Activated gamma-delta T cell treated with Interleukin-2 at 50 U/mL for 16 hours (primary cell): ENCODE results near the gene TSPAN15.
"Not testable (repeated sequence)": the region's sequence is repeated elsewhere in the genome, so short reads cannot be mapped to it uniquely, and the experiment has no call there.

Experiments
- DNase-seq: peaks from one replicate; pipeline ENCODE4 v3.0.0-alpha.2; 2020

Gene TSPAN15

DNA sequence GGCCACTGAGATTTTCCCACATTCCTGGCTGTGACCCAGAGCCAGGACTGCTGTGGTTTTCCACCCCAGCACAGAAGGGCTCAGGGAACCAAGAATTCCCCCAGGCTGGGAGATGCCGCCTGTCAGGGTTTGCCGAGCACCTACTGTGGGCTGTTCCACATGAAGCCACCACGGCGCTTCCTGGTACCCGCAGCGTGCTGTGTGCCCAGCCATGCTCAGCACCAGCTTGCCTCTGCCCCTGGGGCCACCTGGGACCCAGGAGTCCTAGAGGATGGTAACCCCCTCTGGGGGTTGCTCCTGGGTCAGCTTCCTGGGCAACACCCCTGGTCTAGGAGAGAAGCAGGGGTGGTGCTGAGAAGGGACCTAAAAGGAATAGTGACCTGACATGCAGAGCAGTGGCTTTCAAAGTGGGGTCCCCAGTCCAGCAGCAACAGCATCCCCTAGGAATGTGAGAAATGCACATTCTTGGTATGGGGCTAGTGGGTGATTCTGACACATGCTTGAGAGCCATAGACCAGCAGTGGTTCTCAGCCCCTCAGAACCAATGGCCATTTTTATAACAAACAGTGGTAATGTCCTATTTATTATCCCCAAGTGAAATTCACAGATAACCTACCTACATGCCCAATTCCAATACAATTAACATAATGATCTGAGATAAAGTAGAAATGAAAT is 53.4 kb downstream of the TSPAN15 start:
- no peak for DNase-seq

GRCh38 chr10:69505636-69506318 is 54.5 kb downstream of the TSPAN15 start:
- DNase-seq, result no peak

DNA sequence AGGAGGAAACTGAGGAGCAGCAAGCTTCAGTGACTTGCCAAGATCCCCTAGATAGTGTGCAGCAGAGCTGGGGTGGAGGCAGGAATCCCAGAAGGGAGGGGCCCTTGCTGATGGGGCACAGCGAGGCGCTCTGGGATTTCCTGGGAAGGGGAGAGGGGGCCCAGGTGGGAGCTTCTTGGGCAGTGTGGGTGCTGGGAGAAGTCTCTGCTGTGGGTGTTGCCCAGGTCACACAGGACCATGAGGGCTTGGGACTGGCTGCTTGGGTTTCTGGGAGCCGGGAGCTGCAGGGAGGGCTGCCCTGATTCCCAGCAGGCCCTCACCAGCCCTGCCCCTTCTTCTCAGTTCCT is 55.2 kb downstream of the TSPAN15 start:
- DNase-seq, result no peak

- DNase-seq, result no peak
Observed at GRCh38 chr10:69506834-69507713, 55.8 kb downstream of the TSPAN15 start.

DNA sequence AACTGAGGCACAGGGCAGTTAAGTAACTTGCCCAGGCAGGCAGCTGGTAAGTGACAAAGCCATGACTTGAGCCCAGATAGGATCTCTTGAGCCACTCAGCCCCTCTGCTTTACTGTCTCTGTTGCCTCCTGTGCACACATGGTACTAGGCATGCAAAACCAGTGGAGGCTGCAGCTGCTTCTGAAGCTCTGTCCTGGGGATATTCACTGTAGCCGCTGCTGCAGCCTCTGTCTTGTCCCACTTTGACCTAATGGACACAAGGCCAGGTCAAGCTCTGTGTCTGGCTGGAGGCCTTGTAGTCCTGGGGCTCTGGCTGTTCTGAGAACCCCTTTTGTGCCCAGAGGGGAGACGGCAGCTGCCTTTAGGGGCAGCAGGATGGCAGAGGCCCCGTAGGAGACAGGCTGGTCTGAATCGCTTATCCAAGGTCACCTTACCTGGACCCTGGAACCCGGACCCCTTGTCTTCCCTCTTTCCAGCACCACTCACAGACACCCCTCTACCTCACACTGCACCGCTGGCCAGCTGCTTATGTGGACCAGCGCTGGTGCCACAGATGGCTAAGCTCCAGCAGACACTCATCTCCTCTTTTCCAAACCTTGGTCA is 57.6 kb downstream of the TSPAN15 start:
- DNase-seq, result no peak

- DNase-seq, result no peak
Observed at GRCh38 chr10:69512901-69513300, 61.6 kb downstream of the TSPAN15 start.

- no peak for DNase-seq
Observed at GRCh38 chr10:69513617-69514016, 62.4 kb downstream of the TSPAN15 start.

- peak; percentile 77 for DNase-seq
Observed at GRCh38 chr10:69515699-69516259, 64.5 kb downstream of the TSPAN15 start.

DNA sequence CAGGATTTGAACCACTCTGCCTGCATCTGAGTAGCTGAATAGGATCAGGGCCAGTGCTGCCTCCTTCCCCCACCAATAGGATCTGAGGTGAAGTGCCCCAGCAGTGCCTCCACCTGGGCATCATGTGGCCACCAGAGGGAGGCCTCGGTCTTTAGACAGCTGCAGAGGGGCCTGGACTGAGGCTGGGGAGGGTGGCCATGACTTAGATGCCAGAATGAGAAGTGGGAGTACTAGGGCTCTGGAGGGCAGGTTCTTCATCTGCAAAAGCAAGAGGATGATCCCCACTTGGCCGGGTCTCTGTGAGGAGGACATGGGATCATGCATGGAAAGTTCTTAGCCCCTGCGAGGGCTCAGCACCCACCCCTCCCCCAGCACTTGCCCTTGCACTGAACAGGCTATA is 65.1 kb downstream of the TSPAN15 start:
- no peak for DNase-seq

- DNase-seq, result no peak
Observed at GRCh38 chr10:69516796-69517195, 65.5 kb downstream of the TSPAN15 start.

GRCh38 chr10:69517271-69517848 is 66.1 kb downstream of the TSPAN15 start:
- DNase-seq, result no peak

GRCh38 chr10:69527961-69528360 is 76.7 kb downstream of the TSPAN15 start:
- no peak for DNase-seq

DNA sequence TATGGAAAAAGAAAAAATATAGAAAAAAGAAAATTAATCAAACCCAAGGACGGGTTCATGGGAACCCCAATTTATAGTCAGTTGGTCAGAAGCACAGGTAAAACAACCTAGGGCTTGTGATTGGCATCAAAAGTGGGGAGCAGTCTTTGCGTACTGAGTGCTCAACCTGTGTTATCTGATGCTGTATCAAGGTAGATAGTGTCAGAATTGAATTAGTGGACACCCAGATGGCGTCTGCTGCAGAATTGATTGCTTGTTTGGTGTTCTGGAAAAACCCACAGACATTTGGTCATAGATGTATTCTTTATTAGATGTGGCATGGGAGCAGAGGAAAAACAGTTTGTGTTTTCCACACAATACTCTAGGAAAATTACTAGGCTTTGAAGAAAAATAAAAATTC is 82.4 kb downstream of the TSPAN15 start:
- DNase-seq, result no peak

DNA sequence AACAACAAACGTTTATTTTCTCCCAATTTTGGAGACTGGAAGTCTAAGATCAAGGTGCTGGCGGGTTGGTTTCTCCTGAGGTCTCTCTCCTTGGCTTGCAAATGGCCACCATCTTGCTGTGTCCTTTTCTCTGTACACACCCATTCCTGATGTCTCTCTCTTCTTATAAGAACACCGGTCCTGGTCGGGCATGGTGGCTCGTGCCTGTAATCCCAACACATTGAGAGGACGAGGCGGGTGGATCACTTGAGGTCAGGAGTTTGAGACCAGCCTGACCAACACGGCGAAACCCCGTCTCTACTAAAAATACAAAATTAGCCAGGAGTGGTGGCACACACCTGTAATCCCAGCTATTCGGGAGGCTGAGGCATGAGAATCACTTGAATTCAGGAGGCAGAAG is 85.3 kb downstream of the TSPAN15 start:
- not testable (repeated sequence) for DNase-seq

- DNase-seq, result no peak
Observed at GRCh38 chr10:69537449-69537848, 86.2 kb downstream of the TSPAN15 start.

DNA sequence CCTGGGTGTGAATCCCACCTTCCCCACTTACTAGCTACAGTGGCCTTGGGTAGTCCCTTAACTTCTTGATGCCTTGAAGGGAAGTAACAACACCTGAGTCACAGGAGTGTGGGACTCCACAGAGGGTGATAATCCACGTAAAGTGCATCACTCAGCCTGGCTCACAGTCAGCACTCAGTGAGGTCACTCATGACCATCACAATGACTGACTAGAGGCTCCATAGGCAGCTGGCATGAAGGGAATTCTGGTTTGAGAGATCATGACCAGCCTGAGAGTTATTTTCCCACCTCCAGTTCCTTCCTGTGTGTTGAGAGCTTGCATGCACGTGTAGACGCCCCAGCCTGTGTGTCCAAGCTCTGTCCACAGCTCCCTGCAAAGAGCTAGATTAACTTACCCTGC is 87.2 kb downstream of the TSPAN15 start:
- DNase-seq, result no peak

DNA sequence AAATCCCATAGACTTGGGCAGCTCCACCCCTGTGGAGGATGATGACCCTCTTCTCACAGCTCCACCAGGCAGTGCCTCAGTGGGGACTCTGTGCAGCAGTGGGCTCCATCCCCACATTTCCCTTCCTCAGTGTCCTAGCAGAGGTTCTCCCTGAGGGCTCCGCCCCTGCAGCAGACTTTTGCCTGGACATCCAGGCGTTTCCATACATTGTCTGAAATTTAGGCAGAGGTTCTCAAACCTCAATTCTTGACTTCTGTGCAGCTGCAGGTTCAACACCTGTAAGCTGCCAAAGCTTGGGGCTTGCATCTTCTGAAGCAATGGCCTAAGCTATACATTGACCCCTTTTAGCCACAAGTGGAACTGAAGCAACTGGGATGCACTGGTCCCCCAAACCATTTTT is 90.2 kb downstream of the TSPAN15 start:
- no peak for DNase-seq

DNA sequence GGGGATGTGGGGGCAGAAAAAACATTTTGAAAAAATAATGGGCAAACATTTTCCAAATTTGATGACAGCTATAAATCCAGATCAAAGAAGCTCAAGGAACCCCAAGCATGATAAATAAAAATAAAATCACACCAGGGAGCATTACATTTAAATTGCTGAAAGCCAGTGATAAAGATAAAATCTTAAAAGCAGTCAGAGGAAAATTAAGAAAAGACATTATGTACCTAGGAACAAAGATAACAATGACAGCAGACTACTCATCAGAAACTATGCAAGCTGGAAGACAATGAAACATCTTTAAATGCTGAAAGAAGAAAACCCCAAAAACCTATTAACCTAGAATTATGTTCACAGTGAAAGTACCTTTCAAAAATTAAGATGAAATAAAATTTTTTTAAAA is 98.7 kb downstream of the TSPAN15 start:
- no peak for DNase-seq

- DNase-seq, result no peak
Observed at GRCh38 chr10:69552268-69552667, 101.0 kb downstream of the TSPAN15 start.

- no peak for DNase-seq
Observed at GRCh38 chr10:69553328-69553727, 102.1 kb downstream of the TSPAN15 start.

DNA sequence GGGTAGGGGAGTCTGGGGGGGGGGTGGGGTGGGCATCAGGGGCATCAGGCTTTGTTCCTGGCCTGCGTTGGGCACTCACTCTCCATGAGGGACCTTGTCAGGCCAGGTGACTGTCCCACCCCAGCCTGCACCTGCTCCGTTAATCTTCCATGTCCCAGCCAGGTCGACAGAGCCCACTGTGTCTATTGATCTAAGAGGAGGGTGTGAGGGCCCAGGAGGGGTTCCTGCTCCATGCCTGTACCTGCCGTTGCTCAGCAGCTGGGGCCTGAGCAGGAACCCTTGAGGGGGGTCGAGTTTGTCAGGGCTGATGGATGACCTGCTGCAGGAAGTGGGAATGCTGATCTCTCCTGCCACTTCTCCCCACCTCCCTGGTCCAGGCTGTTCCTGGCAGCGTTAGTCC is 103.3 kb downstream of the TSPAN15 start:
- no peak for DNase-seq
